NB4 (cell line): Measurements from ENCODE around the gene RBMS3.

Experiments used
- CTCF ChIP-seq: IDR thresholded peaks from one replicate; pipeline ENCODE4 v1.5.1; 2012; ENCODE audit warnings: low read depth, low read length
- MAX ChIP-seq: IDR thresholded peaks from 2 replicates; pipeline ENCODE4 v1.6.1; 2011; ENCODE audit warnings: low read depth, low read length
- MYC ChIP-seq: IDR thresholded peaks from 2 replicates; pipeline ENCODE4 v1.6.1; 2011; ENCODE audit warnings: low read depth, low read length
- POLR2A ChIP-seq: IDR thresholded peaks from 2 replicates; pipeline ENCODE4 v1.6.1; 2011; ENCODE audit warnings: mild to moderate bottlenecking; ENCODE audit not compliant: insufficient read length; ENCODE audit errors: extremely low read depth

- TF ChIP-seq CTCF (no peak), MAX (no peak), POLR2A (no peak), MYC (no peak)
Measured at GRCh38 chr3:29582273-29582672, 301.4 kb downstream of the RBMS3 start.
